Measurements from ENCODE around the gene LILRB3.
"Not testable (repeated sequence)": the region's sequence is repeated elsewhere in the genome, so short reads cannot be mapped to it uniquely, and the experiment has no call there.

Gene LILRB3

GRCh38 chr19:54179262-54179852 lies 43.5 kb downstream of the LILRB3 start:
- no peak overlapping the region for H3K4me3 ChIP-seq (ENCODE audit: low read length)
- no peak for TF ChIP-seq ZNF274 (IDR thresholded peaks at IDR 0.05; ENCODE audit: low read depth, low read length)

GRCh38 chr19:54178581-54179261 lies 44.1 kb downstream of the LILRB3 start:
- TF ChIP-seq ZNF274 (IDR thresholded peaks at IDR 0.05; ENCODE audit: low read depth, low read length) = no peak
- H3K4me3 ChIP-seq (ENCODE audit: low read length) = no peak overlapping the region

DNA sequence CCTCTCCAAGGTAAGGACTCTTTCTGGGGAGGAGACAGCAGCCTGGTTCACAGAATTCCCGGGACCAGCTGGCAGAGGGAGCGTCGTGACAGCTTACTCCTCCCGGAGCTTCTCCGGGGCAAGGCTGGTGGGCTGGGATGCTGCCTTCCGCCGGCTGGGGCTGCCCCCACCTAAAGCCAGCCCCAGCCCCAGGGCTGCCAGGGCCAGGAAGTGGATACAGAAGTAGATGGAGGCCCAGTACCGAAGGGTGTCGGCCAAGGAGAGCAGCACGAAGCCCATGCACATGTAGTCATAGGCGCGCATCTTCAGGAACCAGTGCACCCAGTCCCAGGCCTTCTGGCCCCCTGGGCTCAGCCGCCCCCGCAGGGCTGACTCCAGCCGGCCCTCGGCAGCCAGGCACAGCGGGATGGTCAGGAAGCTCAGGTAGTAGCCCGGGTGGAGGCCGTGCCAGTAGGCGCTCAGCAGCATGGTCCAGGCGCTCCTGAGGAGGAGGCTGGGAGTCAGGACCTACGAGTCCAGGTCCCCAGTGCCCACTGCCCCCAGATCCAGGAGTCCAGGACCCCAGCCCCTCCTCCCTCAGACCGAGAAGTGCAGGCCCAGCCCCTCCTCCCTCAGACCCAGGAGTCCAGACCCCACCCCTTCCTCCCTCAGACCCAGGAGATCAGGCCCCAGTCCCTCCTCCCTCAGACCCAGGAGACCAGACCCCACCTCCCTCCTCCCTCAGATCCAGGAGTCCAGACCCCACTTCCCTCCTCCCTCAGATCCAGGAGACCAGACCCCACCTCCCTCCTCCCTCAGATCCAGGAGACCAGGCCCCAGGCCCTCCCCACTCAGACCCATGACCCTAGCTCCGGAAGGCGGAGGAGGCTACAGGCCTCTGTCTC lies 48.6 kb downstream of the LILRB3 start:
- TF ChIP-seq ZNF274 (IDR thresholded peaks at IDR 0.05; ENCODE audit: low read depth, low read length) = no peak
- no peak overlapping the region for H3K4me3 ChIP-seq (ENCODE audit: low read length)

GRCh38 chr19:54173359-54173699 lies 49.5 kb downstream of the LILRB3 start:
- H3K4me3 ChIP-seq (ENCODE audit: low read length) = no peak overlapping the region
- no peak for TF ChIP-seq ZNF274 (IDR thresholded peaks at IDR 0.05; ENCODE audit: low read depth, low read length)

GRCh38 chr19:54172471-54173358 lies 50.1 kb downstream of the LILRB3 start, which contains the start of gene TMC4:
TMC4 (minus strand) TSS chr19:54173160; CDS start chr19:54173117, 43 bp downstream.
- no peak within 1 kb of the TSS for H3K4me3 ChIP-seq (ENCODE audit: low read length)
- no peak for TF ChIP-seq ZNF274 (IDR thresholded peaks at IDR 0.05; ENCODE audit: low read depth, low read length)

GRCh38 chr19:54171736-54172431 lies 50.9 kb downstream of the LILRB3 start:
- not testable (repeated sequence) for H3K4me3 ChIP-seq (ENCODE audit: low read length)

- no peak for TF ChIP-seq ZNF274 (IDR thresholded peaks at IDR 0.05; ENCODE audit: low read depth, low read length)
- H3K4me3 ChIP-seq (ENCODE audit: low read length) = no peak overlapping the region
Observed at GRCh38 chr19:54169149-54169740, 53.6 kb downstream of the LILRB3 start.

- no peak for TF ChIP-seq ZNF274 (IDR thresholded peaks at IDR 0.05; ENCODE audit: low read depth, low read length)
Observed at GRCh38 chr19:54168174-54168917, 54.5 kb downstream of the LILRB3 start.

More at GRCh38 chr19:54168174-54168917, 54.5 kb downstream of the LILRB3 start:
- H3K4me3 ChIP-seq (ENCODE audit: low read length) = no peak overlapping the region

All from GM08714 (cell line).